HG02981 (cell line): Measurements from ENCODE around the gene CNGA3.

Experiments
- ATAC-seq: cut with Tn5 transposase; IDR thresholded peaks from one replicate; pipeline ENCODE4 v1.9.1; 2021; ENCODE audit warnings: mild to moderate bottlenecking, moderate library complexity; ENCODE audit not compliant: unreplicated experiment

The CNGA3 gene

DNA sequence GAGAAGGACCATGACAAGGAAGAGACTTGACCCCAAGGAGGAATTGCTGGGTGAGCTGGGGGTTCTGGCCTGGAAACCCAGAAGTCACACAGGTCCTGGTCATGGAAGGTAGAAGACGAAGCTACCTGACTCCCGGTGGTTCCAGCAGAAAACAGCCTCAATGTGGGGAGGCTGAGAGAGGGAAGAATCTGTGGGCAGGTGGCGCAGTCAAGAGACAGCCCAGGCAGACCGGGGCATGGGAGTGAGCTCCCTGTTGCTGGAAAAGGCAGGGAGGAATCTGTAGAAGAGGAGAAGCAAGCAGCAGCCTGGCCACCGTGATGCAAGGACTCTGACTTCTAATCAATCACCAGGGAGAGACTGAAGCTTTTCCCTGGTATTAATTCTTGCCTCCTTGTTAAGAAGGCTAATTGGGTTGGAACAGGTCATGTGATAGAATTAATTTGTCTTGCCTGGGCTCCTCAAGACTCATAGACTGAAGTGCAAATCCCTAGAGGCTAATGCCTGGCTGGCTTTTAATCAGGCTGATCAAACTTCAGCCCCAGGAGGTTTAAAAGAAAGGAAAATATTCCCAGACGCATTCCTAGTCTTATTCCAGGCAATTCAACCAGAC, 30.1 kb downstream of the CNGA3 start:
- no peak for ATAC-seq

DNA sequence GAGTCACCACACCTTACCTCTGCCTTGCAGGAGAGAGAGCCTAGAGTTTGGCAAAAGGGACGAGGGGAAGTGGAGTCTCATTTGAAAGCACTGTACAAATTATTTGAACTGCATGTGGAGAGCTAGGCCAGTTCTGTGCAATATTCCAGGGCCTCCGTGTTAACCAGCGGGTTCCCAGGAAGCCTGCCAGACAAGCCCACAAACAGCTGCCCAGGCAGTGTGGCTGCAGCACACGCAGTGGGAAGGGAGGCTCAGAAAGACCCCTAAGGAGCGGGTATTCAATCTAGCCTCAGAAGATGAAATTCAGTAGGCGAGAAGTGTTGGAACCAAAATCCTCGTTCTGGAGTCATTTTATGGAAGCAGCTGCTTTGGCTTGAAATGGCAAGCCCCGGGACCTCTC, 30.7 kb downstream of the CNGA3 start:
- ATAC-seq, result no peak

- no peak for ATAC-seq
Observed at GRCh38 chr2:98377544-98377943, 31.3 kb downstream of the CNGA3 start.

- no peak for ATAC-seq
Observed at GRCh38 chr2:98378196-98378595, 31.9 kb downstream of the CNGA3 start.

DNA sequence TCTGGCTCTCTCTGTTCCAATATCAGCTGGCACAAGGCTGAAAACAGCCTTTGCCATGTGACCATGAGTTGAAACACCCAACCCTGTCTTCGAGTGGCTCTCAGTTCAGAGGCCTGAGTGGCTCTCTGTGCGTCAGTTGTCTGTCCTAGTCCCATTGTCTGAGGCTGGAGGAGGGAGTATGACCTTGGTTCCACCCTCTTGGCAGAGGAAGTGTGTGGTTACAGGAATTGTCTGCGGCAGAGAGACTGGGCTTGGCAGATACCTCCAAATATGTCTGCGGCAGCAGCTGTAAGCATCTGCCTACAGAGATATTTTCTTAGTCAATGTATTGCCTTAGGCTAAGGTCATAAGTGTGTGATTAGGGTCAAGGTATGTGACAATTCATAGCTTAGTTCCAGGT, 32.6 kb downstream of the CNGA3 start:
- ATAC-seq, result no peak

- no peak for ATAC-seq
Observed at GRCh38 chr2:98379311-98380202, 33.3 kb downstream of the CNGA3 start.

DNA sequence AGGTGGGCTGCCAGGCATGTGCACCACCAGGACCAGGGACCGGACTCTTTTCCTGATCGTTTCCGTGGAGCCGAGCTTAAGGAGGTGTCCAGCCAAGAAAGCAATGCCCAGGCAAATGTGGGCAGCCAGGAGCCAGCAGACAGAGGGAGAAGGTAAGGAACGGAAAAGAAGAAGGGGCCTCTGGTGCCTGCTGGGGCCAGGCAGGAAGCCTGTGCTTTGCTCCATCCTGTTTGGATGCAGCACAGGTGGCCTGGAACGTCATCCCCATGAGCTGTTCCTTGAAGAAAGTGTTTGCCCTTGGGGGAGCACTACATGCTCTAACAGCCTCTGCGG, 33.9 kb downstream of the CNGA3 start:
- ATAC-seq, result no peak

- no peak for ATAC-seq
Observed at GRCh38 chr2:98381494-98381893, 35.2 kb downstream of the CNGA3 start.

DNA sequence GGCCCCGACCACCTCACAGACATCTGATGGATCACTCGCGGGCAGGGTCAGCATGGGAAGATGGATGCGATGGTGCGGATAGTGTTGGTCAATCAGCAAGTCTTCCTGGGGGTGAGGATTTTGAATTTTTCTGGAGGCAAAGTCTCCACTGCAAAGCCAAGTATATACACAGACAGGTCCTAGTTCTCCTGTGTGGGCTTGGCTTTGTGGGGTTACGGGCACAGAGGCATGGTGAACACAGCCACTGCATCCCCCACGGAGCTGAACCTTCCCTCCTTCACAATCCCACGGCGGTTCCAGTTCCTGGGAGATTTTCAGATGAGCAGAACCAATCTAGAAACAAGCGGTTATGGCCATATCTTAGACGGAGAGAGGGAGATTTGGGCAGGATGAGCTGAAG, 35.8 kb downstream of the CNGA3 start:
- ATAC-seq, result no peak

DNA sequence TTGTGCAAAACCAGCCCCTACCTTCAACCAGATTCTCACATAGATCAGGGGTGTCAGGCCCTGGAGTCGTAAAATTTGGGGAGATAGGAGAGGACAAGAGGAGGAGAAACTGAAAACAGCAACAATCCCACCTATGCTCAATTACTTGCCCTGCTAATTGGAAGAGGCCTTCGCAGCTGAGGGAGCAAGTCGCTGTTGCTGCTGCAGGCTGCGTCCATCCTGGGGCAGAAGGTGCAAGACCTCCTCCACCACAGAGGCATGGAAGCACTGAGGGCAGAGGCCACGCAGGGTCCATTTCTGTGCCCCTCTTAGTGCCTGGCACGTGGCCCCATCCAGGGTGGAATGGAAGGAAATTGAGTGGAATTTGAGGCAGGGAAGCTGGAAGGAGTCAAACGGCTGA, 36.5 kb downstream of the CNGA3 start:
- ATAC-seq, result no peak

DNA sequence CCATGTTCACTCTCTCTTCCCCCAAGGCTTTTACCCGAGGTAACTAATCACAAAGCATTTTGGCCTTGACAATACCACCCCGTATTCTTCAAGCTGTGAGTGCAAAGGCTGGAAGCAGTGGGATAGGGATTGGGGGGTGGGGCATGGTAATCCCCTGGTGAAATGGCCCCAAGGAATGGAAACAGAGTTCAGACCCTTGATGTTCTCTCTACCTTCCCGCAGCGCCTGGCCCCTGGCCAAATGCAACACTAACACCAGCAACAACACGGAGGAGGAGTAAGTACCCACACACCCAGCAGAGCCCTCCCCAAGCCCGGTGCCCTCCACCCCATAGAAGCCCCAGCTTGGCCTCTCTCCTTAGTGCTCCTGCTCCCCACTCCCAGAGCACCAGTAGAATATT, 36.9 kb downstream of the CNGA3 start:
- no peak for ATAC-seq

GRCh38 chr2:98385050-98385699, 38.9 kb downstream of the CNGA3 start:
- no peak for ATAC-seq

DNA sequence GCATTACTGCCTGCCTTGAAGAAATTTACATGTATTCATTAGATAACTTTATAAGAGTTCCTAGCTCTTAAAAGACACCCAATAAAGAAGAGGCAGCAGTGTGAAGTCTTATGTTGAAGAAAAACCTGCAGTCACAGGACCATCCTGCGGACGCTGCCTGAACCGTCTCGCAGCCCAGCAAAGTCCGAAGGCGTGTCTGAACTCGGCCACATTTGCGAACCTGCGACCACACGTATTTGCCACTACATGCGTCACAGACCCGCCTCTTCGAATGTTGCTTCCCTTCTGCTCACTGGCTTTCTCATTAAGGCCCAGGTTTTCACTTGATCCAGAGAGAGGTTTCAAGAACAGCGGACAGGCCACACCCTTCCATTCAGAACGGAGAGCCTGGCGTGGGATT, 41.2 kb downstream of the CNGA3 start:
- ATAC-seq, result no peak

DNA sequence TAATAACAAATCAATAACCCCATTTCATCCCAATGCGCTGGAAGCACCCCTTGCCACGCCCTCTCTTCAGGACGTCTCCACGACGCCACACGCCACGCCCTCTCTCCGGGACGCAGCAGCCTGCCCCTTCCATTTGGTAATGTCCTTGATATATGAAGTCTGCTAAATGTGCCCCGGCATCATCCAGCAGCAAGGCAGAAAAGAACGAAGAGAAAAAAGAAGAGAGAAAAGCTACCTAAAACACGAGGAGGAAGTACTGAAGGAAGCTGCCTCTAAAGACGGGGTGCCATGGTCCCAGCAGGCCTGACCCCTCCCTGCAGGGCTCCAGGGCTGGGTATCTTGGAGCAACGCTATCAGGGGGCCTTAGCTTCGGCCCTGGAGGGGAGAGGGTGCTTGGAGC, 41.8 kb downstream of the CNGA3 start:
- no peak for ATAC-seq

DNA sequence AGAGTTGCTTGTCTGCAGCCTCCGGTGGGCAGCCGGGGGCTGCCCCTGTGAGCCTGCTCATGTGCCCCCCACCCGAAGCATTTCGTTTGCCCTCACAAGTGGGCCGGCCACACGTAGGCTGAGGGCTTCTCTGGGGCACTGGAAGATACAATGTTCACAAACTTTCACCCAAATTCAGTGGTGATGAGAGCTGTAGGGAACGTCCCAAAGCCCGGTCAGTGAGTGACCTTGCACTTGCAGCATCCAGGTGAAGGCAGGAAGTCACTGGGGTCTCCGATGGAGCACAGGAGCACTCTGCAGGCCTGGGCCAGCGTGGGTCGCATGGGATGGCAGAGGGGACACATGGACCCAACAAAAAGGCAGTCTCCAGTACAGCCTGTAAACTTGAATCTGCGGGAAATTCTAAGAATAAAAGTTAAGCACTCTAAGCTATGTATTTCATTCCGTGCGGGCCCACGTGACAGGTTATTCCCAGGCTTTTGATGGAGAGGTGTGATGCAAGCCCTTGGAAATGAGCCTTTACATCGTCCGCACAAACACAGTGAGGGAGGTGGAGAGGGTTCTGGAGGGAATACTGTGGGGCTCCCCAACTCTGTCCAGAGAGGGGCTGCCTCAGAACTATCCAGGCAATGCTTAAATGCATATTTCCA, 42.5 kb downstream of the CNGA3 start:
- no peak for ATAC-seq

GRCh38 chr2:98389251-98389605, 43.0 kb downstream of the CNGA3 start:
- ATAC-seq, result no peak

DNA sequence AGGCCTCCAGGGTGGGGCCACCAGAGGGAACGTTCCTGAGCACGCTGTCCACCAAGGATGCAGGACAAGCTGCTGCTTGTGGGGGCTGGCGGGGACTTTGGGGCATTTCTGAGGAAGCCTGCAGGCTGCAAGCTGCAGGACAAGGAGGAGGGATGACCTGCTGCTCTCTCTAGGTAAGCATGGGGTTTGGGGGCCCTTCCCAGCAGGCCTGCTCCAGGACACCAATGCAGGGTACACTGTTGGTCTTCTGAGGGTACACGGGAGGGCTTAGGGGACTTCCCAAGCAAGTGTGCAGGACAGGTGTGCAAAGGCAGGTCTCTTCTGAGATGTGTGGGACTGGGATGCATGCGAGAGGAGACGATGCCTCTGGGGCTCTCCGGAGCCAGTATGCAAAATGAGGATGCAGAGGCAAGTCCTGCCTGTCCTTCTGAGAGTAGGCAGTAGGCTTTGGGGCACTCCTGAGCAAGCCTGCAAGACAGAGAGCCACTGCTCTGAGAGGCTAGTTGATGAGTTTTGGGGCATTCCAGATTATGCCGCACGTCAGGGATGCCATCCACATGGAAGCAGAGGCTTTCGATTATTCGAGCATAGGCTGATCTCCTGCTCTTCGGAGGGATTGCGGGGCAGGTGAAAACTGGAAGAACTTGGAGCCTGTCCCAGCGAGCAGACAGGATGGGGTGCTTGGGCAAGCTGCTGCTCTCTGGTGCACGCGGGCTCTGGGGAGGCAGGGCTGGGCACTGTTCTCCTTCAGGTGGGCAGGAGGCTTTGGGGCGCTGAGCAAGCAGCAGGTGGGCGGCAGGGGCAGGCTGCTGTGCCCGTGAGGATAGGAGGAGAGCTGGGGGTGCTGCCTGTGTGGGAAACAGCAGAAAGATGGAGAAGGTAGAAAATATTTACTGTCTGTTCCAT, 44.6 kb downstream of the CNGA3 start:
- ATAC-seq, result no peak

DNA sequence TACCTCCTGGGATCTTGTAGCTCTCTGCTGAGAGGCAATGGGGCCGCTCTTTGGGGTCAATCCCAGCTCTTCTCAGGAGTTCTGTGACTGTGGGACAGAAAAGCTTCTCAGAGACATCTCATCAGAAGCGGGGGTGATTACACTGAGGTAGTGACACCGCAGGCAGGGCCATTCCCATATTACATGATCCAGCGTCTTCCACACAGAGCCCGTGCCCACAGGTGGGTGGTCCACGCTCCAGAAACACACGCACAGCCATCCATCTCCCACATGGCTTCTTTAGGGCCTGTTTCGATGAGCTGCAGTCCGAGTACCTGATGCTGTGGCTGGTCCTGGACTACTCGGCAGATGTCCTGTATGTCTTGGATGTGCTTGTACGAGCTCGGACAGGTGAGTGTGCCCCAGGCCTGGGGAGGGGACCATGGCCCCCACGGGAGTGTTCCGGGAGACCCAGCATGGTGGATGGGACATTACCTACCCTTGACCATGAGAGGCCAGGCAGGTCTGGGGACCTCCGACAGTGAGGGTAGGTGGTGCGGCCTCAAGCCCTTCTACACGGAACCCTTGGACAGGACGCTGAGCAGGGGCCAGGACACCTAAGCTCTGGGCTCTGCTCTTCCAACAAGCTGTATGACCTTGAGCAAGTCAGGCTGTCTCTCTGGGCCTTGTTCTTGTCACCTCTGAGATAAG, 45.5 kb downstream of the CNGA3 start:
- no peak for ATAC-seq

- no peak for ATAC-seq
Observed at GRCh38 chr2:98393354-98393753, 47.1 kb downstream of the CNGA3 start.

DNA sequence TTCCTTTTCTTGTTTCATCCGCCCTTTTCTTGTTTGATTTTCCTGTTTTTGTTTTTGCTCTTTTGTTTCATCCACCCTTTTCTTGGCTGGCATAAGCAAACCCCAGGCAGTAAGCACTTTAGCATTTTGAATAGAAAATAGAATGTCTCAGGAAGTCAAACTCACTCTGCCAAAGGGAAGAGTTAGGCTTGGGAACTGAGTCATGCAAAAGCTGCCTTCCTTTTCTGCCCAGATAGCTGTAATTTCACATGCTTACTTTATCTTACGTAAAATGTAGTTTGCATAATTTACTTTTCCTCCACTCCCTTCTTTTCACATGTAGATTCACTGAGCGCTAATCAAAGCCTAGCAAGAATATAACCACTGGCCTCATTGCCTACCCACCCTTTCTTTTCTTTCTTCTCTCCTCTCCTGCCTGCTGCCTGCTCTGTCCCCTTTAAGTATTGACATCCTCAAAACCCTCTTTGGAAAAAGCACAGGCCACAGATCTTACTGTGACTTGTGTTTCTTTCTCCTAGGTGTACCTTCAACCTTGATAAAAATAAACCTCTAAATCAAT, 48.4 kb downstream of the CNGA3 start:
- no peak for ATAC-seq
